Fibroblast of lung (primary cell): Measurements from ENCODE around the gene RANBP9. TPM values are rescaled to one million over a fixed set of nuclear protein-coding genes. Genes with fewer than 3 reads are reported as not detected.
A peak's percentile ranks its signal among the peaks of the same experiment; 100 is the strongest.

ENCODE experiments used
- DNase-seq, 2 donors: peaks; one replicate each; pipeline versions ENCODE4 v3.0.0 to v3.0.0-alpha.2; 2010; ENCODE audit warnings: low read depth in 2 of 2
- H2AFZ ChIP-seq: 2 replicates; pipeline ENCODE4 v1.5.1; 2012; ENCODE audit warnings: low read length, control low read depth, inconsistent platforms
- H3K27ac ChIP-seq: 2 replicates; pipeline ENCODE4 v1.5.1; 2011; ENCODE audit warnings: low read length, control low read depth; ENCODE audit not compliant: insufficient read depth
- H3K27me3 ChIP-seq: 2 replicates; pipeline ENCODE4 v1.5.1; 2011; ENCODE audit warnings: mild to moderate bottlenecking, low read length; ENCODE audit not compliant: control insufficient read depth, insufficient read depth
- H3K36me3 ChIP-seq: 2 replicates; pipeline ENCODE4 v1.5.1; 2011; ENCODE audit warnings: low read length; ENCODE audit not compliant: control insufficient read depth, insufficient read depth
- H3K4me1 ChIP-seq: 2 replicates; pipeline ENCODE4 v1.5.1; 2011; ENCODE audit warnings: low read length; ENCODE audit not compliant: control insufficient read depth, insufficient read depth; ENCODE audit errors: extremely low read depth
- H3K4me2 ChIP-seq: 2 replicates; pipeline ENCODE4 v1.5.1; 2011; ENCODE audit warnings: low read length, control low read depth; ENCODE audit not compliant: insufficient read depth; ENCODE audit errors: extremely low read depth
- H3K4me3 ChIP-seq, 4 experiments: fragments of 200-600 bp in 1 of 4; sonication (generic) in 1 of 4; replicated peaks in 1 of 4; 2 replicates each; pipeline ENCODE4 v1.5.1; 2011 to 2016; ENCODE audit warnings: low read length in 4 of 4, low read depth in 3 of 4, mild to moderate bottlenecking in 3 of 4, control low read depth in 2 of 4, inconsistent platforms in 1 of 4, mixed read lengths in 1 of 4; ENCODE audit not compliant: insufficient read depth in 1 of 4; ENCODE audit errors: control extremely low read depth in 1 of 4
- H3K79me2 ChIP-seq: 2 replicates; pipeline ENCODE4 v1.5.1; 2012; ENCODE audit warnings: mild to moderate bottlenecking, low read length, inconsistent platforms; ENCODE audit not compliant: control insufficient read depth, insufficient read depth
- H3K9ac ChIP-seq: 2 replicates; pipeline ENCODE4 v1.5.1; 2011; ENCODE audit warnings: mild to moderate bottlenecking, low read length, control low read depth; ENCODE audit not compliant: insufficient read depth
- H3K9me3 ChIP-seq: 2 replicates; pipeline ENCODE4 v1.5.1; 2012; ENCODE audit warnings: low read depth, low read length; ENCODE audit not compliant: control insufficient read depth, insufficient read depth
- H4K20me1 ChIP-seq: 2 replicates; pipeline ENCODE4 v1.5.1; 2011; ENCODE audit warnings: low read length; ENCODE audit not compliant: control insufficient read depth, insufficient read depth; ENCODE audit errors: extremely low read depth
- CTCF ChIP-seq, 2 donors: IDR thresholded peaks in 1 of 2; conservative IDR thresholded peaks in 1 of 2; 1 replicate in 1 of 2; 2 replicates in 1 of 2; pipeline ENCODE4 v1.5.1; 2011 to 2012; ENCODE audit warnings: low read length in 2 of 2, control low read depth in 1 of 2, inconsistent platforms in 1 of 2, low read depth in 1 of 2, mild to moderate bottlenecking in 1 of 2
- EZH2 ChIP-seq: IDR thresholded peaks from 2 replicates; pipeline ENCODE4 v1.5.1; 2012; ENCODE audit warnings: low read length, control low read depth, mild to moderate bottlenecking; ENCODE audit errors: missing control alignments
- polyA plus RNA-seq, 2 donors: library from polyadenylated mRNA; depleted of rRNA in 1 of 2; stranded (reverse) in 1 of 2; unstranded in 1 of 2; fragments of >200 nt; gene quantifications; 2 replicates each; pipeline ENCODE4 v1.2.1, GENCODE V29; 2011 to 2012; ENCODE audit warnings: missing spikeins in 1 of 2
- total RNA-seq: library from RNA; depleted of rRNA; stranded (reverse); fragments of >200 nt; gene quantifications from 2 replicates; pipeline ENCODE4 v1.2.1, GENCODE V29; 2014

The RANBP9 gene
- total and polyA plus RNA-seq, 2 donors (not counting 1 experiment from before 2014, with no cell fraction given) = 46.7 to 48.7 TPM

- peaks cover 52% of the 10 kb centered on the region for H3K79me2 ChIP-seq
- H3K4me2 ChIP-seq = peak overlapping the region; percentile 95
- peaks cover 2% of the 10 kb centered on the region for H3K4me1 ChIP-seq
- H3K9ac ChIP-seq = peak overlapping the region; percentile 82
- no peaks in the 10 kb centered on the region for H4K20me1 ChIP-seq
- no peaks in the 10 kb centered on the region for H3K27me3 ChIP-seq
- no peak for TF ChIP-seq EZH2
- no peak for TF ChIP-seq CTCF (conservative IDR thresholded peaks at IDR 0.05 in 1 of 2, IDR thresholded peaks at IDR 0.05 in 1 of 2; ENCODE audit: low read depth in 1 of 2, low read length in 2 of 2)
- H3K4me3 ChIP-seq = peak overlapping the region; percentile 82 to 95 (median 87)
- peak overlapping the region; percentile 57 for H3K27ac ChIP-seq
- peak overlapping the region; percentile 49 for H2AFZ ChIP-seq
- H3K36me3 ChIP-seq = no peaks in the 10 kb centered on the region
- peak in 1 of 2 donors; percentile 26 for DNase-seq
- no peaks in the 10 kb centered on the region for H3K9me3 ChIP-seq
These were observed 897 bp downstream of the RANBP9 start for GRCh38 chr6:13710552-13711323.

- no peak overlapping the region for H2AFZ ChIP-seq
- H3K27me3 ChIP-seq = no peaks in the 10 kb centered on the region
- peaks cover 59% of the 10 kb centered on the region for H3K79me2 ChIP-seq
- peak overlapping the region; percentile 81 for H3K9ac ChIP-seq
- TF ChIP-seq EZH2 = no peak
- no peak for TF ChIP-seq CTCF (conservative IDR thresholded peaks at IDR 0.05 in 1 of 2, IDR thresholded peaks at IDR 0.05 in 1 of 2; ENCODE audit: low read depth in 1 of 2, low read length in 2 of 2)
- peak overlapping the region; percentile 82 to 95 (median 87) for H3K4me3 ChIP-seq
- DNase-seq = peak; percentile 61 to 62
- H3K27ac ChIP-seq = peak overlapping the region; percentile 57
- no peaks in the 10 kb centered on the region for H3K36me3 ChIP-seq
- no peaks in the 10 kb centered on the region for H4K20me1 ChIP-seq
- peak overlapping the region; percentile 95 for H3K4me2 ChIP-seq
- H3K4me1 ChIP-seq = peaks cover 2% of the 10 kb centered on the region
- H3K9me3 ChIP-seq = no peaks in the 10 kb centered on the region
These were observed 1.7 kb downstream of the RANBP9 start for GRCh38 chr6:13709689-13710551.

GRCh38 chr6:13708736-13709135 lies 2.9 kb downstream of the RANBP9 start:
- Histone ChIP-seq H3K4me2 (peak overlapping the region; percentile 95), H3K4me1 (peaks cover 2% of the 10 kb centered on the region), H3K27me3 (no peaks in the 10 kb centered on the region), H4K20me1 (no peaks in the 10 kb centered on the region), H3K27ac (peak overlapping the region; percentile 17), H3K79me2 (peaks cover 70% of the 10 kb centered on the region), H2AFZ (no peak overlapping the region), H3K36me3 (no peaks in the 10 kb centered on the region), H3K4me3 (peak overlapping the region; percentile 82 to 95 (median 87)), H3K9me3 (no peaks in the 10 kb centered on the region), H3K9ac (peak overlapping the region; percentile 55)
- TF ChIP-seq EZH2 = no peak
- TF ChIP-seq CTCF (conservative IDR thresholded peaks at IDR 0.05 in 1 of 2, IDR thresholded peaks at IDR 0.05 in 1 of 2; ENCODE audit: low read depth in 1 of 2, low read length in 2 of 2) = no peak
- DNase-seq = peak; percentile 50 to 52
